ENCODE results near the gene ATXN7L2.
A peak's percentile ranks its signal among the peaks of the same experiment; 100 is the strongest.

Gene ATXN7L2

GRCh38 chr1:109535481-109535880 lies 51.8 kb downstream of the ATXN7L2 start:
- intact Hi-C loops (cut with DNase I): loop anchor here (10.0 kb wide), 1 partner anchor 261 kb away; no protein-coding TSS in a partner anchor
- DNase-seq: peak in 1 of 42 donors; percentile 34

DNA sequence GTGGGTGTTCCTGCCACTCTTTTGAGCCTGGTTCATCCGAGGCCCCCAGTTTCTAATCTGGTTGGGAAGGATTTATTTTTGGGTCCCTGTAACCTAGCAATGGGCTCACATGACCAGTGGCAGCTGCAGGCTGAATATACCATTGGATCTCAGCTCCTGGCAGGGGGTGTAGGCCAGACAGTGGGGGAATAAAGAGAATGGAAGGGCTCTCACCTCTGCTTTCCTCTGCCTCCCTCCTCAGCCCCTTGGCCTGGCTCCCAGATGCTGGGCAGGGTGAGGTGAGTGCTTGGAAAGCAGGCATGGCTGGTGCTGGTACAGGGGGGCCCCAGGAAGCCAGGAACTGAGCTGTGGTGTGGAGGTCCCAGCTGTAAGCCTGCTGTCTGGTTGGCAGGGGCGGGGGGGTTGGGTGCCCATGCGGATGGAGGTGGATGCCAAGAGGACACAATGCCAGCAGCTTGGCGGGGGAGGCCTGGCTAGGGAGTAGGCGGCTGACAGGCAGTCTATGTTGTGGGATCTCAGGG lies 52.3 kb downstream of the ATXN7L2 start:
- DNase-seq: peak; percentile 45 to 92 (median 74)
- intact Hi-C loops (cut with DNase I): loop anchor here (10.0 kb wide), 1 partner anchor 261 kb away; no protein-coding TSS in a partner anchor

GRCh38 chr1:109537450-109538178 lies 53.9 kb downstream of the ATXN7L2 start:
- no peak for DNase-seq
- intact Hi-C loops (cut with DNase I): loop anchor here (10.0 kb wide), 1 partner anchor 263 kb away; no protein-coding TSS in a partner anchor

- DNase-seq: peak in 1 of 42 donors; percentile 33
- intact Hi-C loops (cut with DNase I): loop anchor here (10.0 kb wide), 1 partner anchor 264 kb away; no protein-coding TSS in a partner anchor
Observed at GRCh38 chr1:109538827-109539555, 55.3 kb downstream of the ATXN7L2 start.

DNA sequence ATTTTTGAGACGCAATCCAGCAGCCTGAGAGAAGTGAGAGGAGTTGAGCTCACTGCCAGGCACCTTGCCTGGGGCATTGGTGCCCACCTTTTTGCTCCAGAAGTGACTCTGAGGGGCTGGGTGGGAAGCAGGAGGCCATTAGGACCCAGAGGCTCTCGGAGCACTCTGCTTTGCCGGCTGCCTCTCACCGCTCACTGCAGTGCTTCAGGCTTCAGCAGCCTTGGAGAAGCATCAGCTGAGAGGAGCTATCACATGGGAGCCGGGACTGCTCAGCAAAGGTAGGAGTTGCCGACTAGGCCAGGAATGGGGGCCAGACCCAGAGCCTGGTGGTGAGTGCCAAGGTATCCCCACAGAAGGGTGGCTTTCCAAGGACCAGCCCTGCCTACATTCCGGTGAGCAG lies 56.0 kb downstream of the ATXN7L2 start, which contains the start of gene GPR61:
GPR61 (plus strand) TSS at position 197 of the 400 bp plus-strand sequence. CDS start 3,151 bp downstream, outside the sequence.
- peak; percentile 50 to 97 (median 81) for DNase-seq
- intact Hi-C loops (cut with DNase I): loop anchor here (10.0 kb wide), 2 partner anchors 265 to 445 kb away; partner anchors contain the start of gene AHCYL1

- peak in 5 of 42 donors; percentile 17 to 52 (median 40) for DNase-seq
- intact Hi-C loops (cut with DNase I): loop anchor here (10.0 kb wide), 1 partner anchor 444 kb away; the partner anchor contains the start of gene AHCYL1
Observed at GRCh38 chr1:109541102-109541501, 57.4 kb downstream of the ATXN7L2 start.
